ENCODE measurements around the gene HIVEP3. TPM values are rescaled to one million over a fixed set of nuclear protein-coding genes. Genes with fewer than 3 reads are reported as not detected.
A peak's percentile ranks its signal among the peaks of the same experiment; 100 is the strongest.

The HIVEP3 gene
- total RNA-seq, 1 donor from 2014 or later, result 1.8 TPM

- DNase-seq (ENCODE audit: low read depth in 2 of 2), result no peak
These were observed 70.3 kb downstream of the HIVEP3 start for GRCh38 chr1:41848216-41848952.

- DNase-seq (ENCODE audit: low read depth in 2 of 2), result no peak
These were observed 71.0 kb downstream of the HIVEP3 start for GRCh38 chr1:41847733-41848132.

- DNase-seq (ENCODE audit: low read depth in 2 of 2), result peak in 1 of 2 donors; percentile 72
These were observed 71.9 kb downstream of the HIVEP3 start for GRCh38 chr1:41846625-41847405.

GRCh38 chr1:41844781-41845272 is 73.9 kb downstream of the HIVEP3 start:
- DNase-seq (ENCODE audit: low read depth in 2 of 2), result no peak

- no peak for DNase-seq (ENCODE audit: low read depth in 2 of 2)
These were observed 74.5 kb downstream of the HIVEP3 start for GRCh38 chr1:41844255-41844654.

GRCh38 chr1:41842993-41843755 is 75.5 kb downstream of the HIVEP3 start:
- DNase-seq (ENCODE audit: low read depth in 2 of 2), result peak in 1 of 2 donors; percentile 52

- DNase-seq (ENCODE audit: low read depth in 2 of 2), result no peak
These were observed 76.4 kb downstream of the HIVEP3 start for GRCh38 chr1:41842326-41842725.

GRCh38 chr1:41840592-41841246 is 78.0 kb downstream of the HIVEP3 start:
- DNase-seq (ENCODE audit: low read depth in 2 of 2), result peak; percentile 35 to 66

GRCh38 chr1:41838266-41838665 is 80.5 kb downstream of the HIVEP3 start:
- no peak for DNase-seq (ENCODE audit: low read depth in 2 of 2)

GRCh38 chr1:41837691-41838090 is 81.0 kb downstream of the HIVEP3 start:
- DNase-seq (ENCODE audit: low read depth in 2 of 2), result no peak

- peak in 1 of 2 donors; percentile 70 for DNase-seq (ENCODE audit: low read depth in 2 of 2)
These were observed 83.2 kb downstream of the HIVEP3 start for GRCh38 chr1:41835485-41835884.

GRCh38 chr1:41833519-41834000 is 85.2 kb downstream of the HIVEP3 start:
- DNase-seq (ENCODE audit: low read depth in 2 of 2), result no peak

GRCh38 chr1:41830726-41831125 is 88.0 kb downstream of the HIVEP3 start:
- DNase-seq (ENCODE audit: low read depth in 2 of 2), result no peak

GRCh38 chr1:41827991-41828570 is 90.6 kb downstream of the HIVEP3 start:
- no peak for DNase-seq (ENCODE audit: low read depth in 2 of 2)

- no peak for DNase-seq (ENCODE audit: low read depth in 2 of 2)
These were observed 95.3 kb downstream of the HIVEP3 start for GRCh38 chr1:41823471-41823870.

GRCh38 chr1:41822866-41823265 is 95.9 kb downstream of the HIVEP3 start:
- DNase-seq (ENCODE audit: low read depth in 2 of 2), result no peak

GRCh38 chr1:41819843-41820242 is 98.9 kb downstream of the HIVEP3 start:
- DNase-seq (ENCODE audit: low read depth in 2 of 2), result no peak

GRCh38 chr1:41819069-41819468 is 99.7 kb downstream of the HIVEP3 start:
- DNase-seq (ENCODE audit: low read depth in 2 of 2), result no peak

GRCh38 chr1:41816061-41816460 is 102.7 kb downstream of the HIVEP3 start:
- no peak for DNase-seq (ENCODE audit: low read depth in 2 of 2)
